GM18499 (cell line): ENCODE measurements around the gene COA5.

ENCODE experiments used
- ATAC-seq: cut with Tn5 transposase; IDR thresholded peaks from one replicate; pipeline ENCODE4 v1.9.1; 2021; ENCODE audit warnings: moderate number of reproducible peaks; ENCODE audit not compliant: insufficient read depth, unreplicated experiment

COA5 gene

GRCh38 chr2:98555696-98556095 lies 52.6 kb downstream of the COA5 start:
- no peak for ATAC-seq

- no peak for ATAC-seq
Observed at GRCh38 chr2:98554116-98554861, 54.0 kb downstream of the COA5 start.

- ATAC-seq: no peak
Observed at GRCh38 chr2:98552499-98553179, 55.7 kb downstream of the COA5 start.

GRCh38 chr2:98551316-98551715 lies 57.0 kb downstream of the COA5 start:
- no peak for ATAC-seq

- ATAC-seq: no peak
Observed at GRCh38 chr2:98550165-98550564, 58.1 kb downstream of the COA5 start.
